ENCODE data around the gene LSP1. TPM values are rescaled to one million over a fixed set of nuclear protein-coding genes. Genes with fewer than 3 reads are reported as not detected.
"Not testable (repeated sequence)": the region's sequence is repeated elsewhere in the genome, so short reads cannot be mapped to it uniquely, and the experiment has no call there.

The LSP1 gene
- total and polyA plus RNA-seq, 8 donors, result 9.8 to 239 (median 58.9) TPM

DNA sequence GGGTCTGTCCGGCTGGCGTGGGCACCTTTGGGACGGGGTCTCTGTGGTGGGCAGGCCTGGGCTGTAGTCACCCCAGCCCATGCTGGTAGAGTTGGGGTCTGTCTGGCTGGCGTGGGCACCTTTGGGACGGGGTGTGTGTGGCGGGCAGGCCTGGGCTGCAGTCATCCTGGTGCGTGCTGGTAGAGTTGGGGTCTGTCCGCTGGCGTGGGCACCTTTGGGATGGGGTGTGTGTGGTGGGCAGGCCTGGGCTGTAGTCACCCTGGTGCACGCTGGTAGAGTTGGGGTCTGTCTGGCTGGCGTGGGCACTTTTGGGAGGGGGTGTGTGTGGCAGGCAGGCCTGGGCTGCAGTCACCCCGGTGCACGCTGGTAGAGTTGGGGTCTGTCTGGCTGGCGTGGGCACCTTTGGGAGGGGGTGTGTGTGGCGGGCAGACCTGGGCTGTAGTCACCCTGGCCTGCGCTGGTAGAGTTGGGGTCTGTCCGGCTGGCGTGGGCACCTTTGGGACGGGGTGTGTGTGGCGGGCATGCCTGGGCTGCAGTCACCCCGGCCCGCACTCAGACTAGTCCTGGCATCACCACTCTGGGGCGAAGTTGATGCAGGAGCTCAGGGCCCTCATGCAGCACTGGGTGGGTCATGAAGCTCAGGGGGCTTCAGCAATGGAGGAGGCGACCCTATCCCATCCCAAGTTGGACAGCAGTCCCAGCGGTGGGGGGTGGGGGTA, 19.5 kb downstream of the LSP1 start:
- Histone ChIP-seq H3K36me3 (no peaks in the 10 kb centered on the region), H3K4me3 (peak overlapping the region; percentile 21 to 41 (median 36)), H3K9me3 (no peaks in the 10 kb centered on the region), H3K27me3 (peaks cover 0 to 46% (median 0%) of the 10 kb centered on the region in 3 donors), H3K4me1 (peaks cover 23 to 66% (median 51%) of the 10 kb centered on the region in 4 donors), H3K27ac (peak overlapping the region; percentile 54 to 88 (median 78))
- intact Hi-C loops (cut with DNase I; ENCODE audit: low total_unique reads), result no loop called here
- TF ChIP-seq EP300 (IDR thresholded peaks at IDR 0.05), result no peak
- no peak for TF ChIP-seq POLR2A (IDR thresholded peaks at IDR 0.05)
- no peak for TF ChIP-seq POLR2AphosphoS5 (IDR thresholded peaks at IDR 0.05)
- TF ChIP-seq CTCF (IDR thresholded peaks at IDR 0.05), result no peak
- no peak for DNase-seq
- WGBS, 5 donors, result 68 to 81% (median 73%) methylated on average over 12 to 25 of the region's 25 CpGs

DNA sequence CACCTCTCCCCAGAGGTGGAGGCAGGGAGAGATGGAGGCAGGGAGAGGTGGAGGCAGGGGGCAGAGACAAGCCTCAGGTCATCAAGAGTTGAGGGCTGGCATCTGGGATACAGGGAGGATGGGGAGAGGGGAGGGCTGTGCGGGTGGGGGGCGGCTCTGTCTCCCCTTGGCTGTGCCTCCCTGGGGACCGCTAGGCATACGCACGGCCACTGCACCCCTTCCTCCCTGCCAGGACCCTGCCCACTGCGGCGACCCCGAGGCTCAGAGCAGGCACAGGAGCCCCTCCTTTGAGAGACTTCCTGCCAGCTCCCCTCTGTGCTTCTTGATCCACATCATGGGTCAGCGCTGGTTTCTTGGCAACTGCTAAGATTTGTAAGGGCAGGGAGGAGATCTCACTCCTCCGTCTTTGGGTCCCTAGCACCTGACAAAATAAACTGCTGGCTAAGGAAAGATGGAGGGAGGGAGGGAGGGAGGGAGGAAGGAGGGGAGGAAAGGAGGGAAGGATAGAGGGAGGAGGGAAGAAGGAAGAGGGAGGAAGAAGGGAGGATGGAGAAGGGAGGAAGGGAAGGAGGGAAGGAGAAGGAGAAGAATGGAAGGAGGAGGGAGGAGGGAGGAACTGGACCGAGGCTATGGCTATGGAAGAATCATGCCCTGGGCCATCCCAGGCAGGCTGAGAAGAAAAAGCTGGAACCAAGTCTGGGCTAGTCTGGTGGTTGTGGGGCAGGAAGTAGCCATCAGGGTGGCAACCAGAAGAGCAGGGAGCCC, 20.3 kb downstream of the LSP1 start:
- peak overlapping the region; percentile 54 to 88 (median 78) for H3K27ac ChIP-seq
- peak in 1 of 2 donors; percentile 67 for DNase-seq
- peaks cover 0 to 46% (median 0%) of the 10 kb centered on the region in 3 donors for H3K27me3 ChIP-seq
- H3K4me1 ChIP-seq, result peaks cover 25 to 70% (median 49%) of the 10 kb centered on the region in 4 donors
- TF ChIP-seq POLR2AphosphoS5 (IDR thresholded peaks at IDR 0.05) (no peak), POLR2A (IDR thresholded peaks at IDR 0.05) (no peak), CTCF (IDR thresholded peaks at IDR 0.05) (no peak), EP300 (IDR thresholded peaks at IDR 0.05) (no peak)
- no peaks in the 10 kb centered on the region for H3K9me3 ChIP-seq
- WGBS, 5 donors, result 35 to 45% (median 43%) methylated on average over 8 to 11 of the region's 11 CpGs
- intact Hi-C loops (cut with DNase I; ENCODE audit: low total_unique reads), result no loop called here
- H3K4me3 ChIP-seq, result peak overlapping the region in 3 of 4 donors; percentile 21 to 41 (median 37)
- no peaks in the 10 kb centered on the region for H3K36me3 ChIP-seq

- Histone ChIP-seq H3K27me3 (peaks cover 0 to 42% (median 0%) of the 10 kb centered on the region in 3 donors), H3K4me1 (peaks cover 25 to 73% (median 48%) of the 10 kb centered on the region in 4 donors), H3K27ac (peak overlapping the region; percentile 54 to 88 (median 78))
- intact Hi-C loops (cut with DNase I; ENCODE audit: low total_unique reads); H3K36me3 ChIP-seq; H3K9me3 ChIP-seq; DNase-seq; H3K4me3 ChIP-seq: not testable (repeated sequence)
- WGBS, 5 donors, result 75 to 94% (median 88%) methylated on average over 8 to 17 of the region's 17 CpGs
These were observed 20.9 kb downstream of the LSP1 start for GRCh38 chr11:1873813-1874150.

GRCh38 chr11:1874441-1875092, 21.7 kb downstream of the LSP1 start:
- intact Hi-C loops (cut with DNase I; ENCODE audit: low total_unique reads); H3K36me3 ChIP-seq; H3K9me3 ChIP-seq; DNase-seq: not testable (repeated sequence)
- peaks cover 25 to 68% (median 47%) of the 10 kb centered on the region in 4 donors for H3K4me1 ChIP-seq
- H3K27ac ChIP-seq, result peak overlapping the region; percentile 60 to 88 (median 83)
- peak overlapping the region in 2 of 4 donors; percentile 13 to 31 for H3K4me3 ChIP-seq
- 57 to 72% (median 69%) methylated on average over 14 to 17 of the region's 17 CpGs for WGBS, 5 donors
- peaks cover 0 to 34% (median 0%) of the 10 kb centered on the region in 3 donors for H3K27me3 ChIP-seq

All from stomach (tissue), 9 donors.